ENCODE data around the gene TRIM17.

DNA sequence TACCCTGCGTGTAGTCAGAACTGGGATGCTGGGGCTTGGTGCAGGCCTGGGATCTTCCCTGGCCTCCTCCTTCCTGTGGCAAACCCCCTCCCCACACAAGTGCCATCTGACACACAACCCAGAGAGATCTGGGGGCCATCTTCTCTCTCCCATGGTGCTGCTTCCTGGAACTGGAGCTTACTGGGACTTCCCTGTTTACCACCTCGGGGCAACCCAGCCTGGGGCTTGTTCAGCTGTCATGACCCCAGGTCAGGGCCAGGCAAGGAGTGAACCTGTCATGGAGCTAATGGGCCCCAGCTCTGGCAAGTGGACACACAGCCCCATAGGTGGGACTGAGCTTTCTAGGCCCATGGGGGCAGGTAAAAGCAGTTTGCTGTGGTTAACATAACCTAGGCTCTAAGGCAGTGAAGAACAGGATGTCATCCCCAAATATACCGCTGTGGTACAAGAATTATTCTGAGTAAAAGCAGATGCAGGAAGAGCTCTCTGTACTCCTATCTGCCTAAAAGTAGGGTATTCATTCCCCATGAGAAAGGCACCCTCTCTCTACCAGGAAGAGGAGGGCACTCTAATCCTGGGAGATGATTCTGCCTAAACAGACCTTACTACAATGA is 12.4 kb downstream of the TRIM17 start:
- TF ChIP-seq, protein P1, sequence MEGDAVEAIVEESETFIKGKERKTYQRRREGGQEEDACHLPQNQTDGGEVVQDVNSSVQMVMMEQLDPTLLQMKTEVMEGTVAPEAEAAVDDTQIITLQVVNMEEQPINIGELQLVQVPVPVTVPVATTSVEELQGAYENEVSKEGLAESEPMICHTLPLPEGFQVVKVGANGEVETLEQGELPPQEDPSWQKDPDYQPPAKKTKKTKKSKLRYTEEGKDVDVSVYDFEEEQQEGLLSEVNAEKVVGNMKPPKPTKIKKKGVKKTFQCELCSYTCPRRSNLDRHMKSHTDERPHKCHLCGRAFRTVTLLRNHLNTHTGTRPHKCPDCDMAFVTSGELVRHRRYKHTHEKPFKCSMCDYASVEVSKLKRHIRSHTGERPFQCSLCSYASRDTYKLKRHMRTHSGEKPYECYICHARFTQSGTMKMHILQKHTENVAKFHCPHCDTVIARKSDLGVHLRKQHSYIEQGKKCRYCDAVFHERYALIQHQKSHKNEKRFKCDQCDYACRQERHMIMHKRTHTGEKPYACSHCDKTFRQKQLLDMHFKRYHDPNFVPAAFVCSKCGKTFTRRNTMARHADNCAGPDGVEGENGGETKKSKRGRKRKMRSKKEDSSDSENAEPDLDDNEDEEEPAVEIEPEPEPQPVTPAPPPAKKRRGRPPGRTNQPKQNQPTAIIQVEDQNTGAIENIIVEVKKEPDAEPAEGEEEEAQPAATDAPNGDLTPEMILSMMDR (conservative IDR thresholded peaks at IDR 0.05; ENCODE audit: low read length), result no peak
- TF ChIP-seq EZH2phosphoT487 (IDR thresholded peaks at IDR 0.05; ENCODE audit: borderline replicate concordance), result no peak

Data from Loucy (cell line).